GM21528 (cell line): ENCODE measurements around the gene BCL7A.
"Not testable (repeated sequence)": the region's sequence is repeated elsewhere in the genome, so short reads cannot be mapped to it uniquely, and the experiment has no call there.

Experiments
- ATAC-seq: cut with Tn5 transposase; IDR thresholded peaks from one replicate; pipeline ENCODE4 v1.9.1; 2021; ENCODE audit warnings: mild to moderate bottlenecking, moderate library complexity; ENCODE audit not compliant: unreplicated experiment, low FRiP score

The BCL7A gene

GRCh38 chr12:122021822-122022392 lies at the start of gene BCL7A:
BCL7A (plus strand) TSS chr12:122021884; CDS start chr12:122022092, 208 bp downstream.
- no peak for ATAC-seq

DNA sequence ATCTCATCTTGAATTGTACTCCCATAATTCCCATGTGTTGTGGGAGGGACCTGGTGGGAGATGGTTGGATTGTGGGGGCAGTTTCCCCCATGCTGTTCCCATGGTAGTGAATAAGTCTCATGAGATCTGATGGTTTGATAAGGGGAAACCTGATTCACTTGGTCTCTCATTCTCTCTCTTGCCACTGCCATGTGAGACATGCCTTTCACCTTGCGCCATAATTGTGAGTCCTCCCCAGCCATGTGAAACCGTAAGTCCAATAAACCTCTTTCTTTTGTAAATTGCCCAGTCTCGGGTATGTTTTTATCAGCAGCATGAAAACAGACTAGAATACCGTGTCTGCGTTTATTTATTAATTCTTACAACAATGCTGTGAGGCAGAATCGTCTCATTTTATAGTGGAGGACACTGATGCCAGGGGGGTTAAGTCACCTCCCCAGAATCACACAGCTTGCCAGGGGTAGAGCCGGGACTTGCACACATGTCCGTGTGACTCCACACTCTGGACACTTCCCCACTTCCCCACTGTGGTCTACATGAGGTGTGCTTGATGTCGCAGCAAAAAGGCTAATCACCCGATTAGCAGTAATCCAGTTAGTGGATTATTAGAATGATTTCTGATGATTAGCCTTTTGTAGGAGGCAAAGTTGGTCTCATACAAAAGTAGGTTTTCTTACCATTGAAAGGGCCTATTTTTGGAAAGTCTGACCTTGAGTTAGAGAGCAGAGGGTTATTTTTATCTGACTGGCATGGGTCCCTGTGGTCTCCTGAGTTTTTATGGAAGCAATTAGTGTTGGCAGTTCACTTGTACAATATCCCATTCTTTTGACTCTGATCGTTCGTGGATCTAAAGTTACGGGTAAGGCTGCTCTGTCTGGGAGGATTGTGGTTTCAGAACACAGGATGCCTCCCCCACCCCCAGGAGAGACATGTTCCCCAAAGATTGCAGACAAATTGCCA lies 47.4 kb upstream of the BCL7A start:
- ATAC-seq, result no peak

GRCh38 chr12:121975021-121975420 lies 46.7 kb upstream of the BCL7A start:
- no peak for ATAC-seq

GRCh38 chr12:121976950-121977349 lies 44.7 kb upstream of the BCL7A start:
- no peak for ATAC-seq

DNA sequence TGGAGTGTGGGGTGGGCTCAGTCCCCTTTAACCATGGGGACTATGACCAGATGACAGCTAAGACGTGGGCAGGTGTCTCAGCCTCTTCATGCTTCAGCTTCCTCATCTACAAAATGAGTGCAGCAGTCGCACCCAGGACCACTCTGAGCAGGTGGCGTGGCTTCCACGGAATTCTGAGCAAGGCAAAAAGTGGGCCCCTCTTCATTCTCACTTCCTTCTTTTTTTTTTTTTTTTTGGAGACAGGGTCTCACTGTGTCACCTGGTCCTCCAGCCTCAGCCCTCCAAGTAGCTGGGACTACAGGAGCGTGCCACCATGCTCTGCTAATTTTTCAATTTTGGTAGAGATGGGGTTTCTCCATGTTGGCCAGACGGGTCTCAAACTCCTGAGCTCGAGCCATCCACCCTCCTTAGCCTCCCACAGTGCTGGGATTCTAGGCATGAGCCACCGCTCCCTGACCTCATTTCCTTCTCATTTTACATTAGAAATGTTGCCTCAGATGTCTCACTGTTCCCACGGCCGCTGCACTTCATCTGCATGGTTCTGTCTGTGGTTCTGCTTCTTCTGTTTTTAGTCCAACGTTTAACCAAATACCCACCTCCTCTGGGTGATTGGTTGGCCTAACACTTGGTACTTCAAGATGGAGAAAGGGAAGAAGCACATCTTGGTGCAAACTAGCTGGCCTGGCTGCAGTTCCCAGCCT lies 41.3 kb upstream of the BCL7A start:
- ATAC-seq, result no peak

- no peak for ATAC-seq
Measured at GRCh38 chr12:121980892-121981272, 40.8 kb upstream of the BCL7A start.

- no peak for ATAC-seq
Measured at GRCh38 chr12:121981456-121981855, 40.2 kb upstream of the BCL7A start.

- ATAC-seq, result no peak
Measured at GRCh38 chr12:121982950-121983349, 38.7 kb upstream of the BCL7A start.

GRCh38 chr12:121983536-121984210 lies 38.0 kb upstream of the BCL7A start:
- no peak for ATAC-seq

DNA sequence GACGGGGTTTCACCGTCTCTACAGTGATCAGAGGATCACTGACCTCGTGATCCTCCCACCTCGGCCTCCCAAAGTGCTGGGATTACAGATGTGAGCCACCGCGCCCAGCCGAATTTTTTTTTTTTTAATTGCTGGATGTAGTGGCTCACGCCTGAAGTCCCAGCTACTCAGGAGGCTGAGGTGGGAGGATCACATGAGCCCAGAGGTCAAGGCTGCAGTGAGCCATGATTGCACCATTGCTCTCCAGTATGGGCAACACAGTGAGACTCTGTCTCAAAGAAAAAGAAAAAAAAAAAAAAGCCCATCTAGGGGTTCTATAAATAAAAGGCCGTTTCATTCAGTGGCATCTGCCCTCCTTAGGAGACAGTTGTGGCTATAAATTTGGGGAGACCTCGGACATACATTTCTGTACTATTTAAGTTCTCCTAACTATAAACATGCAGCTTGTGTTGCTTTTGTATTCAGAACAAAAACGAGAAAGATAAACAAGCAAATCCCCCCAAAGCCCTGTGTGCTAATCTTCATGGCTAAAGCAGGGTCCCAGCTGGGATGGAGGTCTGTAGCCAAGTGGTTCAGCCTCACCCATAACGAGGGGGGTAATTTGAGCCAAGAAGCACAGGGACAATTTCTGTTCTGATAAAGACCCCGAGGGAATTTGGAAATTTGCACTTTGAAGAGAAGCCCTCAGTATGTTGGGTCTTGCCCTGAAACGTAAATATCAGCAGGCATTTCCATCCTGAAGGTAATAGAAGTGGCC lies 35.0 kb upstream of the BCL7A start:
- no peak for ATAC-seq

DNA sequence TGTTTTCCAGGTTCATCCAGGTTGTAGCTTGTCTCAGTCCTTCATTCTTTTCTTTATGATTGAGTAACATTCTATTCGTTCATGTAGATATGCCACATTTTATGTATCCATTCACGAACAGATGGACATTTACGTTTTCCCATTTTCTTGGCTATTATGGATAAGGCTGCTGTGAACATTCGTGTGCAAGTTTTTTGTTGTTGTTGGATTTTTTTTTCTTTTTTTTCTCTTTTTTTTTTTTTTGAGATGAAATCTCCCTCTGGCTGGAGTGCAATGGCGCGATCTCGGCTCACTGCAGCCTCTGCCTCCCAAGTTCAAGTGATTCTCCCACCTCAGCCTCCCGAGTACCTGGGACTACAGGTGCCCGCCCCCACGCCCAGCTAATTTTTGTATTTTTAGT lies 33.2 kb upstream of the BCL7A start:
- ATAC-seq, result not testable (repeated sequence)

DNA sequence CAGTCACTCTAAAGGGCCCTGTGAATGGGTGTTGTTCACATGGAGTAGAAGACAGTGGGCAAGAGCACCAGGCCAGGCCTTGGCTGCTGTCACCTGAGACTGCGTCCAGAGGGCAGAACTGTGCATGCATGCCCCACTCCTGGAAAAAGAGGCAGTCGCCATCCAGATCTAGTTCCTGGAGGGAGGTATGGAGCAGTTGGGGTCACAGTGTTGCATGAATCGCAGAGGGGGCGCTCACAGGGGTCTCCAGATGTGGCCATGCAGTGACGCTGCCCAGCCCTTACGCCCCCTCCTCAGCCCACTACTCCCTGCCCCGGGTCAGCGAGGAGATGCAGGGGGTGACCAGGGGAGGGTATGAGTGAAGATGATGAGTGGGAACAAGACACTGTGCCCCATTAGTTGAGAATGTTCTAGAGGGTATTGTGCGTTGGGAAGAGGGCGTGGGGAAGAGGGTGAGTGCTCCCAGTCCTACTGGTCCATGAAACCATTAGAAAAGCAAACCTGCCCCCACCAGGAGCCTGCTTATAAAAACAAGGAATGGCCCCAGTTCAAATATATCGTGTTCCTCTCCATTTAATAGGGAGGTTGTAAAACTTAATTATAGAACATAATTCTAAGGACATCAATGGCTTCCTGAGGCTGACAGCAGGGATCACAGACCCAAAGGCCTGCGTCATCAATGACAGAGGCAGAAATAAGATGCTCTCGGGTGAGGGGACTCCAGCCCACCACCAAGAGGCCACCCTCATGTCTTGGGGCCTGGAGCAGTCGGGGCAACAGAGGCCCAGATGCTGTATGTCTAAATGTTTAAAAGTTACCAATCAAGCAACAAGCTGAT lies 32.2 kb upstream of the BCL7A start:
- no peak for ATAC-seq

DNA sequence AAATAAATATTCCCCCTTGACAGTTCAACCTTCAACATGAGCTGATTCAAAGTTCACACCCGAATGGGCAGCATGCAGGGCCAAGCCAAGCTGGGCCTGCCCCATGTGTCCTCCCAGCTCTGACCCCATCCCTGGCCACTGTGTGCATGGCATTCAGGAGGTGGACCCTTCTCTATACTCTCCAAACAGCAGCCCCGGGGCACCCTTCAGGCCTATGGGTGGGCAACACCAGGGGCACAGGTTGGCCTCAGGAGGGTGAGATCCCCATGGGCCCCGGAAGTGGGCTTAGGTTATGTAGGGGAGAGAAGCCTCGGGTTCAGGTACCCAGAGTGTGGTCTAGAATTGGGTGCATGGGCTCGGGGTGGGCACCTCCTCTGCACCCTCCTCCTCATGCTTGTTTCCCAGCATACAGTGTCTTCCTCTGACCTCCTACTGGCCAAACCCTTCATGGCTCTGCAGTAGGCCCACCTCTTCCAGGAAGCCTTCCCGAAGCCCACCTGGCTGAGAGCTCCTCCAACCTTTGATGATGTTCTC lies 31.5 kb upstream of the BCL7A start:
- ATAC-seq, result no peak

GRCh38 chr12:121990692-121991603 lies 30.7 kb upstream of the BCL7A start:
- peak; percentile 65 for ATAC-seq

- ATAC-seq, result peak; percentile 65
Measured at GRCh38 chr12:121992059-121992879, 29.4 kb upstream of the BCL7A start.

DNA sequence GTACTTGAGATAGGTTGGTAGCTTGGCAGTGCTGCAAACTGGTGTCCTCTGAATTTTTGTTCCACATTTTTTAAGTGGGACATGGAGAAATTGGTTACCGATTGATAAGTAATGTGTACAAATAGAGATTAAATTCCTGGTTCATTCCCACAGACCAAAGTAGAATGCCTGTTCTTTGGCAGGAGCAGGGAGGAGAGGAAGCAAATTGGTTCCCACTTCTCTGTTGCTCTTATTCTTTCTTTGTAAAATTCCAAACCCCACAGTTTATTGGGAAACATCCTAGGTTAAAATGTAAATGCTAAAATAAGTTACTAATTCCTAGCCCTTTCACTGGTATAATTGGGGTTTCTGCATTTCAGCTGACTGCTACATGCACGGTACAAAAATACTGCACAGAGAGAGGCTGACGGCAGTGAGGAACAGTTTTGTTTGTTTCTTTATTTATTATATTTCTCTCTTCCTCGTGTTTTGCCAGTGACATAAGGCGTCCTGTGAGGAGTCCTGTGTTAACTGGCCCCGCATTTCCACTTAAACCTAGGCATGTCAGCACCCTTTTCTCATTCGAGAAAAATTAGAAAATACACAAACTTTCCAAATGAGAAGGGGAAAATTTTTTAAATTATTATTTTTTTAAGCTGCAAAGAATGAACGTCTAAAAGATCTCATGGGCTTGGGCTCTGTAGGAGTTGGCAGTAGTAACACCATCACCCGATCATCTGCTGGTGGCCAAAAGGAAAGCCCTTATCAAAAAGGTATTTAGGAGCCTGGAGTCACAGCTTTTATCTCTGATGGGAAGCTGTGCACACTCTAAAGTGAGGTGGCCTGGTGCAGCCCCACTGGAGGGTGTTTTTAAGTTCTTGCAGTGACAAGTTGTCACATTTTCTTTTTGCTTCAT lies 25.4 kb upstream of the BCL7A start:
- no peak for ATAC-seq
